ENCODE results near the gene ANGPTL4. TPM values are rescaled to one million over a fixed set of nuclear protein-coding genes. Genes with fewer than 3 reads are reported as not detected.

The ANGPTL4 gene
- total and polyA plus RNA-seq, 2 of the 13 experiments (the other 11 are each of a cell fraction or from before 2014, with no cell fraction given): 0.80 to 21.7 TPM

- TF ChIP-seq, protein P1, sequence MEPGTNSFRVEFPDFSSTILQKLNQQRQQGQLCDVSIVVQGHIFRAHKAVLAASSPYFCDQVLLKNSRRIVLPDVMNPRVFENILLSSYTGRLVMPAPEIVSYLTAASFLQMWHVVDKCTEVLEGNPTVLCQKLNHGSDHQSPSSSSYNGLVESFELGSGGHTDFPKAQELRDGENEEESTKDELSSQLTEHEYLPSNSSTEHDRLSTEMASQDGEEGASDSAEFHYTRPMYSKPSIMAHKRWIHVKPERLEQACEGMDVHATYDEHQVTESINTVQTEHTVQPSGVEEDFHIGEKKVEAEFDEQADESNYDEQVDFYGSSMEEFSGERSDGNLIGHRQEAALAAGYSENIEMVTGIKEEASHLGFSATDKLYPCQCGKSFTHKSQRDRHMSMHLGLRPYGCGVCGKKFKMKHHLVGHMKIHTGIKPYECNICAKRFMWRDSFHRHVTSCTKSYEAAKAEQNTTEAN (CRISPR knock-in tag; conservative IDR thresholded peaks at IDR 0.05): no peak
- TF ChIP-seq SIN3A (IDR thresholded peaks at IDR 0.05; ENCODE audit: borderline replicate concordance, low read depth, low read length): 0 out of 2 replicates have a peak, but pooled peaks have one; percentile 46
- TF ChIP-seq ZNF44 (CRISPR knock-in tag; IDR thresholded peaks at IDR 0.05): 0 out of 2 replicates have a peak, but pooled peaks have one; percentile 60
- TF ChIP-seq KDM2A (CRISPR knock-in tag; IDR thresholded peaks at IDR 0.05; ENCODE audit: borderline replicate concordance, low read depth): peak; percentile 82
- no peak for TF ChIP-seq ZZZ3 (CRISPR knock-in tag; IDR thresholded peaks at IDR 0.05; ENCODE audit: borderline replicate concordance)
- no peak for TF ChIP-seq ZNF891 (CRISPR knock-in tag; IDR thresholded peaks at IDR 0.05)
- no peak; the same call in 1 of the 2 replicates for TF ChIP-seq ZBTB39 (CRISPR knock-in tag; IDR thresholded peaks at IDR 0.05)
- TF ChIP-seq KMT2A (CRISPR knock-in tag; IDR thresholded peaks at IDR 0.05): no peak
- TF ChIP-seq ZNF224 (CRISPR knock-in tag; IDR thresholded peaks at IDR 0.05): no peak
- TF ChIP-seq ZNF850 (CRISPR knock-in tag; conservative IDR thresholded peaks at IDR 0.05): no peak
- TF ChIP-seq, protein P2, sequence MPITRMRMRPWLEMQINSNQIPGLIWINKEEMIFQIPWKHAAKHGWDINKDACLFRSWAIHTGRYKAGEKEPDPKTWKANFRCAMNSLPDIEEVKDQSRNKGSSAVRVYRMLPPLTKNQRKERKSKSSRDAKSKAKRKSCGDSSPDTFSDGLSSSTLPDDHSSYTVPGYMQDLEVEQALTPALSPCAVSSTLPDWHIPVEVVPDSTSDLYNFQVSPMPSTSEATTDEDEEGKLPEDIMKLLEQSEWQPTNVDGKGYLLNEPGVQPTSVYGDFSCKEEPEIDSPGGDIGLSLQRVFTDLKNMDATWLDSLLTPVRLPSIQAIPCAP (CRISPR knock-in tag; IDR thresholded peaks at IDR 0.05; ENCODE audit: low read depth): no peak
- TF ChIP-seq, protein P3, sequence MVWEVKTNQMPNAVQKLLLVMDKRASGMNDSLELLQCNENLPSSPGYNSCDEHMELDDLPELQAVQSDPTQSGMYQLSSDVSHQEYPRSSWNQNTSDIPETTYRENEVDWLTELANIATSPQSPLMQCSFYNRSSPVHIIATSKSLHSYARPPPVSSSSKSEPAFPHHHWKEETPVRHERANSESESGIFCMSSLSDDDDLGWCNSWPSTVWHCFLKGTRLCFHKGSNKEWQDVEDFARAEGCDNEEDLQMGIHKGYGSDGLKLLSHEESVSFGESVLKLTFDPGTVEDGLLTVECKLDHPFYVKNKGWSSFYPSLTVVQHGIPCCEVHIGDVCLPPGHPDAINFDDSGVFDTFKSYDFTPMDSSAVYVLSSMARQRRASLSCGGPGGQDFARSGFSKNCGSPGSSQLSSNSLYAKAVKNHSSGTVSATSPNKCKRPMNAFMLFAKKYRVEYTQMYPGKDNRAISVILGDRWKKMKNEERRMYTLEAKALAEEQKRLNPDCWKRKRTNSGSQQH (CRISPR knock-in tag; IDR thresholded peaks at IDR 0.05; ENCODE audit: low read depth): no peak; the same call in 1 of the 2 replicates
- peak; percentile 72; the same call in 1 of the 2 replicates for TF ChIP-seq ZNF768 (CRISPR knock-in tag; IDR thresholded peaks at IDR 0.05)
- peak; percentile 96 for TF ChIP-seq MYPOP (CRISPR knock-in tag; IDR thresholded peaks at IDR 0.05)
- TF ChIP-seq CBX1 (IDR thresholded peaks at IDR 0.05; ENCODE audit: low read depth): no peak
- TF ChIP-seq ZNF430 (CRISPR knock-in tag; IDR thresholded peaks at IDR 0.05): peak; percentile 75; the same call in 1 of the 2 replicates
- no peak for TF ChIP-seq ZNF136 (CRISPR knock-in tag; IDR thresholded peaks at IDR 0.05; ENCODE audit: low read depth)
- TF ChIP-seq, protein P4, sequence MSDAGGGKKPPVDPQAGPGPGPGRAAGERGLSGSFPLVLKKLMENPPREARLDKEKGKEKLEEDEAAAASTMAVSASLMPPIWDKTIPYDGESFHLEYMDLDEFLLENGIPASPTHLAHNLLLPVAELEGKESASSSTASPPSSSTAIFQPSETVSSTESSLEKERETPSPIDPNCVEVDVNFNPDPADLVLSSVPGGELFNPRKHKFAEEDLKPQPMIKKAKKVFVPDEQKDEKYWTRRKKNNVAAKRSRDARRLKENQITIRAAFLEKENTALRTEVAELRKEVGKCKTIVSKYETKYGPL (CRISPR knock-in tag; IDR thresholded peaks at IDR 0.05): no peak
- no peak for TF ChIP-seq ZFAT (CRISPR knock-in tag; conservative IDR thresholded peaks at IDR 0.05)
- TF ChIP-seq RFXANK (CRISPR knock-in tag; IDR thresholded peaks at IDR 0.05): no peak
- no peak for TF ChIP-seq NR2F6 (IDR thresholded peaks at IDR 0.05)
- TF ChIP-seq NR2F6 (CRISPR knock-in tag; IDR thresholded peaks at IDR 0.05): 0 out of 2 replicates have a peak, but pooled peaks have one; percentile 5
Observed at GRCh38 chr19:8363803-8364771, at the start of gene ANGPTL4 (continued).
